ENCODE results near the gene HSFX1. TPM values are rescaled to one million over a fixed set of nuclear protein-coding genes. Genes with fewer than 3 reads are reported as not detected.

Gene HSFX1, protein sequence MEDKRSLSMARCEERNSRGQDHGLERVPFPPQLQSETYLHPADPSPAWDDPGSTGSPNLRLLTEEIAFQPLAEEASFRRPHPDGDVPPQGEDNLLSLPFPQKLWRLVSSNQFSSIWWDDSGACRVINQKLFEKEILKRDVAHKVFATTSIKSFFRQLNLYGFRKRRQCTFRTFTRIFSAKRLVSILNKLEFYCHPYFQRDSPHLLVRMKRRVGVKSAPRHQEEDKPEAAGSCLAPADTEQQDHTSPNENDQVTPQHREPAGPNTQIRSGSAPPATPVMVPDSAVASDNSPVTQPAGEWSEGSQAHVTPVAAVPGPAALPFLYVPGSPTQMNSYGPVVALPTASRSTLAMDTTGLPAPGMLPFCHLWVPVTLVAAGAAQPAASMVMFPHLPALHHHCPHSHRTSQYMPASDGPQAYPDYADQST
- total RNA-seq: 0.47 and 0.94 TPM in 2 replicates

DNA sequence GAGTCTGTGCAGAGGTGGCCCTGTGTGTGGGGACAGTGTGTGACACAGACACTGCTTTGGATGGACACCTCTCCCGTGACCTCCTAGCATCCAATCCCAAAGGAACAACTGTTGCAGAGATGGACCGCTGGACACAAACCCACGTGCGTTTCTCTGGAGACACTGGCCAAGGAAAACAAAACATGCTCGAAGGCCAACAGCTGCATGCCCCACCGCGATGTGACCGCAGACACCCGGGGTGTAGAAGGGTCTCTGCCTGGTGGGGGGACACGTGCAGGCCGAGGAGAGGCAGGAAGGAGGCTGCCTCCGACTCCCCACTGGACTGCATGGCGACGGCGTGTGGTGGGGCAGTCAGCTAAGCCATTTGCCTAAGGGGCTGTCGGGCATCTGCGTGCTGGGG lies at the start of gene HSFX1:
TSS of gene HSFX1 (plus strand) at position 301 of the 400 bp plus-strand sequence. CDS start 614 bp downstream, outside the sequence.

DNA sequence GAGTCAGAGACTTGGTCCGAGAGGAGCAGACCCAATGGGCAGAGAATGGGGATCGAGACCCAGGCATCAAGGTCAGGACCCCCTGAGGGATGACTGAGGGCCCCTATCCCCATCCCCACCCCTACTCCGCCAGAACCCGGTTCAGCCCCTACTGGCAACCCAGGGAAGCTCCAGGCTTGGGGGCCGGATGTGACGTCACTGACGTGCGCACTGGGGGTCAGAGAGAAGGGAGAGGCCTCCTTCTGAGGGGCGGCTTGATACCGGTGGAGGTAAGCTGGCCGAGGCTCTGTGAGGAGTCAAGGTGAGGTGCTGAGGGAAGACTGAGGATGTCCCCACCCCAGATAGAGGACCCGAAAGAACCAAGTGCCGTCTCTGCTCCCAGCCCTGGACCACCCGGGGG lies 7.9 kb downstream of the HSFX1 start, which contains the start of gene MAGEA9:
TSS of gene MAGEA9 (plus strand) at position 204 of the 400 bp plus-strand sequence. CDS start 4,281 bp downstream, outside the sequence.

Other genes with a start within 250 kb of the HSFX1 start
- 12.6 and 18.1 TPM in 2 replicates for gene EOLA1, start 233.1 kb upstream of the HSFX1 start, total RNA-seq
- not detected in 2 replicates for gene HSFX3, start 224.1 kb upstream of the HSFX1 start, total RNA-seq
- not detected in 2 replicates for gene MAGEA9B, start 186.6 kb upstream of the HSFX1 start, total RNA-seq
- 0.26 and 0.32 TPM in 2 replicates for gene HSFX2, start 178.8 kb upstream of the HSFX1 start, total RNA-seq
- gene TMEM185A, start 142.3 kb upstream of the HSFX1 start, total RNA-seq: 18.0 and 23.9 TPM in 2 replicates
- gene MAGEA11, start 62.0 kb upstream of the HSFX1 start, total RNA-seq: not detected in 2 replicates
- not detected in 2 replicates for gene MAGEA9, start 7.9 kb downstream of the HSFX1 start, total RNA-seq
- gene MAGEA8, start 107.1 kb downstream of the HSFX1 start, total RNA-seq: not detected in 2 replicates
- not detected in 2 replicates for gene HSFX4, start 155.5 kb downstream of the HSFX1 start, total RNA-seq
- gene EOLA2, start 164.4 kb downstream of the HSFX1 start, total RNA-seq: 11.7 and 18.7 TPM in 2 replicates